HepG2 (cell line): ENCODE data around the gene LRP10. TPM values are rescaled to one million over a fixed set of nuclear protein-coding genes. Genes with fewer than 3 reads are reported as not detected.

Experiments used
- BRD4 ChIP-seq: sonication (generic); formaldehyde crosslinking; IDR thresholded peaks from 2 replicates; pipeline ENCODE4 v1.4.0; 2020; ENCODE audit warnings: missing genetic modification reagents
- CREB1 ChIP-seq, 2 experiments: fragments of 450-650 bp in 1 of 2; IDR thresholded peaks; 2 replicates each; pipeline ENCODE4 v1.6.1; 2016 to 2017; ENCODE audit warnings: control low read depth in 1 of 2, mild to moderate bottlenecking in 1 of 2, missing compliant biosample characterization in 1 of 2, missing genetic modification characterization in 1 of 2
- DNMT1 ChIP-seq: sonication (generic); formaldehyde crosslinking; IDR thresholded peaks from 2 replicates; pipeline ENCODE4 v1.5.1; 2020; ENCODE audit warnings: mild to moderate bottlenecking, missing genetic modification reagents
- FOXA1 ChIP-seq, 2 experiments: fragments of 450-650 bp in 1 of 2; sonication (generic) in 1 of 2; formaldehyde crosslinking in 1 of 2; IDR thresholded peaks; 2 replicates each; pipeline versions ENCODE4 v1.4.0 to v1.6.1; 2016 to 2020; ENCODE audit warnings: missing genetic modification reagents in 1 of 2
- GABPA ChIP-seq, 2 experiments: IDR thresholded peaks; 2 replicates each; pipeline ENCODE4 v1.6.1; 2011 to 2016; ENCODE audit warnings: low read depth in 2 of 2, low read length in 1 of 2, missing biosample characterization in 1 of 2, missing genetic modification characterization in 1 of 2
- GPN1 ChIP-seq: sonication (generic); formaldehyde crosslinking; IDR thresholded peaks from 2 replicates; pipeline ENCODE4 v1.5.1; 2020; ENCODE audit warnings: missing genetic modification reagents, borderline replicate concordance
- IKZF1 ChIP-seq: fragments of 450-650 bp; IDR thresholded peaks from 2 replicates; pipeline ENCODE4 v1.7.1; 2016
- KLF6 ChIP-seq: IDR thresholded peaks from 2 replicates; pipeline ENCODE4 v1.8.0; 2016; ENCODE audit warnings: missing biosample characterization, missing genetic modification reagents
- PLRG1 ChIP-seq: fragments of 450-650 bp; conservative IDR thresholded peaks from 2 replicates; pipeline ENCODE4 v1.6.1; 2016
- RARG ChIP-seq: sonication (generic); formaldehyde crosslinking; IDR thresholded peaks from 2 replicates; pipeline ENCODE4 v1.4.0; 2020; ENCODE audit warnings: low read depth, mild to moderate bottlenecking, missing genetic modification reagents
- REL ChIP-seq: sonication (generic); formaldehyde crosslinking; conservative IDR thresholded peaks from 2 replicates; pipeline ENCODE4 v1.8.0; 2022; ENCODE audit warnings: mild to moderate bottlenecking, missing genetic modification reagents, moderate library complexity
- SAFB2 ChIP-seq: sonication (generic); formaldehyde crosslinking; IDR thresholded peaks from 2 replicates; pipeline ENCODE4 v1.5.1; 2020; ENCODE audit warnings: missing genetic modification reagents, low read depth, mild to moderate bottlenecking, borderline replicate concordance
- U2AF2 ChIP-seq: fragments of 200-400 bp; formaldehyde crosslinking; IDR thresholded peaks from 2 replicates; pipeline ENCODE4 v1.6.1; 2017; ENCODE audit warnings: low read depth, mild to moderate bottlenecking, low read length
- ZBTB20 ChIP-seq: sonication (generic); formaldehyde crosslinking; IDR thresholded peaks from 2 replicates; pipeline ENCODE4 v1.8.1; 2023; ENCODE audit warnings: missing genetic modification reagents, low read depth, mild to moderate bottlenecking, borderline replicate concordance
- ZBTB7A ChIP-seq: sonication (generic); formaldehyde crosslinking; IDR thresholded peaks from 2 replicates; pipeline ENCODE4 v1.8.0; 2022; ENCODE audit warnings: mild to moderate bottlenecking, missing genetic modification reagents
- ZFP36 ChIP-seq: fragments of 150-350 bp; IDR thresholded peaks from 2 replicates; pipeline ENCODE4 v1.6.1; 2018; ENCODE audit warnings: borderline replicate concordance, low read length, low read depth; ENCODE audit not compliant: partially characterized antibody
- ZFP82 ChIP-seq: sonication (generic); formaldehyde crosslinking; IDR thresholded peaks from 2 replicates; pipeline ENCODE4 v1.5.1; 2020; ENCODE audit warnings: mild to moderate bottlenecking, missing genetic modification reagents, borderline replicate concordance
- ZNF180 ChIP-seq: sonication (generic); formaldehyde crosslinking; IDR thresholded peaks from 2 replicates; pipeline ENCODE4 v1.4.0; 2020; ENCODE audit warnings: low read depth, missing genetic modification reagents, borderline replicate concordance
- ZNF704 ChIP-seq: sonication (generic); formaldehyde crosslinking; IDR thresholded peaks from 2 replicates; pipeline ENCODE4 v1.8.1; 2023; ENCODE audit warnings: mild to moderate bottlenecking, inconsistent platforms, moderate library complexity, missing genetic modification reagents, borderline replicate concordance
- ZNF784 ChIP-seq: sonication (generic); formaldehyde crosslinking; IDR thresholded peaks from 2 replicates; pipeline ENCODE4 v1.5.1; 2020; ENCODE audit warnings: missing genetic modification reagents, mild to moderate bottlenecking, borderline replicate concordance
- ZNF850 ChIP-seq: sonication (generic); formaldehyde crosslinking; conservative IDR thresholded peaks from 2 replicates; pipeline ENCODE4 v1.9.0; 2021; ENCODE audit warnings: mild to moderate bottlenecking, missing genetic modification reagents
- polyA plus RNA-seq, 8 experiments: library from polyadenylated mRNA; depleted of rRNA in 3 of 8; stranded (reverse) in 7 of 8; unstranded in 1 of 8; fragments of >200 nt; fragmentation: Illumina TruSeq in 4 of 8; extraction: Trizol in 4 of 8; gene quantifications; 2 replicates each; pipeline versions ENCODE4 v1.2.1 to v1.2.3, GENCODE V29; 2011 to 2016; ENCODE audit warnings: low read depth in 4 of 8, missing spikeins in 1 of 8, mixed read lengths in 1 of 8; ENCODE audit not compliant: insufficient read depth in 1 of 8
- total RNA-seq, 5 experiments: library from RNA; depleted of rRNA; stranded (reverse); fragments of >200 nt; fragmentation: Illumina TruSeq; extraction: Trizol; gene quantifications; 2 replicates each; pipeline ENCODE4 v1.2.3, GENCODE V29; 2016; ENCODE audit warnings: low read depth in 1 of 5
- TF ChIP-seq, protein P1 (sequence below): fragments of 450-650 bp; IDR thresholded peaks from 2 replicates; pipeline ENCODE4 v1.6.1; 2016
- TF ChIP-seq, protein P2 (sequence below): sonication (generic); formaldehyde crosslinking; conservative IDR thresholded peaks from 2 replicates; pipeline ENCODE4 v1.4.0; 2020; ENCODE audit warnings: missing genetic modification reagents

Gene LRP10
- total and polyA plus RNA-seq, 2 of the 13 experiments (the other 11 are each of a cell fraction or from before 2014, with no cell fraction given) = 16.9 to 45.2 TPM

DNA sequence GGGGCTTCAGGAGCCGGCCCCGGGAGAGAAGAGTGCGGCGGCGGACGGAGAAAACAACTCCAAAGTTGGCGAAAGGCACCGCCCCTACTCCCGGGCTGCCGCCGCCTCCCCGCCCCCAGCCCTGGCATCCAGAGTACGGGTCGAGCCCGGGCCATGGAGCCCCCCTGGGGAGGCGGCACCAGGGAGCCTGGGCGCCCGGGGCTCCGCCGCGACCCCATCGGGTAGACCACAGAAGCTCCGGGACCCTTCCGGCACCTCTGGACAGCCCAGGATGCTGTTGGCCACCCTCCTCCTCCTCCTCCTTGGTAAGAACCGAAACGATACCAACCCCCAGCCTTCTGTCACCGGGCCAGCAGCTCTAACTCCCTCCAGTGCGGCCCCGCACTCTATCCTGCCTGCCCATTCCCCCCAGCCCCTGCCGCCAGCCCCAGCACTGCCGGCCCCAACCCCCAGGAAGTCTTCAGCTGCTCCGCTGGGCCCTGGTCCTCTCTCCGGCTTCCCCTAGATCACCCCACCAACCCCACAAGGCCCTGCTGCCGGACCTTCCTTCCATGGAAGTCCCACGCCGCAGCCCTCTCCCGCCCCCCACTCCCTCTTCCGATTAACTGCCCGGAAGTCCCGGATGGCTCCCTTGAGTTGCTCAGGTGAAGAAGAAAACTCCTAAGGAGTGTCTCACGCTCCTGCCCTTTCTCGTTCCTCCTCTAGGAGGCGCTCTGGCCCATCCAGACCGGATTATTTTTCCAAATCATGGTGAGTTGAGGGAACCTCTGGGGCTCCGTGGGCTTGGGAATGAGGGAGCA is 693 bp downstream of the LRP10 start (continued):
- no peak for TF ChIP-seq U2AF2
- peak; percentile 47; the same call in 1 of the 2 replicates for TF ChIP-seq ZBTB20
- TF ChIP-seq ZBTB7A (CRISPR knock-in tag) = peak; percentile 56
- peak; percentile 51; the same call in 1 of the 2 replicates for TF ChIP-seq ZNF784 (CRISPR knock-in tag)
- TF ChIP-seq ZFP82 (CRISPR knock-in tag) = no peak
- no peak for TF ChIP-seq IKZF1
- TF ChIP-seq CREB1 (IDR thresholded peaks at IDR 0.05) = no peak
- TF ChIP-seq CREB1 (CRISPR knock-in tag; IDR thresholded peaks at IDR 0.05) = no peak
- TF ChIP-seq FOXA1 (IDR thresholded peaks at IDR 0.05) = no peak
- no peak for TF ChIP-seq FOXA1 (CRISPR knock-in tag; IDR thresholded peaks at IDR 0.05)
- TF ChIP-seq, protein P1, sequence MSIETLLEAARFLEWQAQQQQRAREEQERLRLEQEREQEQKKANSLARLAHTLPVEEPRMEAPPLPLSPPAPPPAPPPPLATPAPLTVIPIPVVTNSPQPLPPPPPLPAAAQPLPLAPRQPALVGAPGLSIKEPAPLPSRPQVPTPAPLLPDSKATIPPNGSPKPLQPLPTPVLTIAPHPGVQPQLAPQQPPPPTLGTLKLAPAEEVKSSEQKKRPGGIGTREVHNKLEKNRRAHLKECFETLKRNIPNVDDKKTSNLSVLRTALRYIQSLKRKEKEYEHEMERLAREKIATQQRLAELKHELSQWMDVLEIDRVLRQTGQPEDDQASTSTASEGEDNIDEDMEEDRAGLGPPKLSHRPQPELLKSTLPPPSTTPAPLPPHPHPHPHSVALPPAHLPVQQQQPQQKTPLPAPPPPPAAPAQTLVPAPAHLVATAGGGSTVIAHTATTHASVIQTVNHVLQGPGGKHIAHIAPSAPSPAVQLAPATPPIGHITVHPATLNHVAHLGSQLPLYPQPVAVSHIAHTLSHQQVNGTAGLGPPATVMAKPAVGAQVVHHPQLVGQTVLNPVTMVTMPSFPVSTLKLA = no peak
- no peak for TF ChIP-seq ZNF180 (CRISPR knock-in tag)
- TF ChIP-seq BRD4 (CRISPR knock-in tag) = no peak
- no peak for TF ChIP-seq DNMT1 (CRISPR knock-in tag)
- no peak for TF ChIP-seq ZFP36
- peak; percentile 2; the same call in 1 of the 2 replicates for TF ChIP-seq RARG (CRISPR knock-in tag)
- TF ChIP-seq SAFB2 (CRISPR knock-in tag) = peak; percentile 61; the same call in 1 of the 2 replicates
- TF ChIP-seq ZNF704 (CRISPR knock-in tag) = peak; percentile 24; the same call in 1 of the 2 replicates
- TF ChIP-seq, protein P2, sequence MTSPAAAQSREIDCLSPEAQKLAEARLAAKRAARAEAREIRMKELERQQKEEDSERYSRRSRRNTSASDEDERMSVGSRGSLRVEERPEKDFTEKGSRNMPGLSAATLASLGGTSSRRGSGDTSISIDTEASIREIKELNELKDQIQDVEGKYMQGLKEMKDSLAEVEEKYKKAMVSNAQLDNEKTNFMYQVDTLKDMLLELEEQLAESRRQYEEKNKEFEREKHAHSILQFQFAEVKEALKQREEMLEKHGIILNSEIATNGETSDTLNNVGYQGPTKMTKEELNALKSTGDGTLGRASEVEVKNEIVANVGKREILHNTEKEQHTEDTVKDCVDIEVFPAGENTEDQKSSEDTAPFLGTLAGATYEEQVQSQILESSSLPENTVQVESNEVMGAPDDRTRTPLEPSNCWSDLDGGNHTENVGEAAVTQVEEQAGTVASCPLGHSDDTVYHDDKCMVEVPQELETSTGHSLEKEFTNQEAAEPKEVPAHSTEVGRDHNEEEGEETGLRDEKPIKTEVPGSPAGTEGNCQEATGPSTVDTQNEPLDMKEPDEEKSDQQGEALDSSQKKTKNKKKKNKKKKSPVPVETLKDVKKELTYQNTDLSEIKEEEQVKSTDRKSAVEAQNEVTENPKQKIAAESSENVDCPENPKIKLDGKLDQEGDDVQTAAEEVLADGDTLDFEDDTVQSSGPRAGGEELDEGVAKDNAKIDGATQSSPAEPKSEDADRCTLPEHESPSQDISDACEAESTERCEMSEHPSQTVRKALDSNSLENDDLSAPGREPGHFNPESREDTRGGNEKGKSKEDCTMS (CRISPR knock-in tag) = 0 out of 2 replicates have a peak, but pooled peaks have one; percentile 79
- TF ChIP-seq PLRG1 = no peak
- no peak for TF ChIP-seq GPN1 (CRISPR knock-in tag)
- TF ChIP-seq GABPA (IDR thresholded peaks at IDR 0.05; ENCODE audit: low read depth, low read length) = no peak
- TF ChIP-seq GABPA (CRISPR knock-in tag; IDR thresholded peaks at IDR 0.05; ENCODE audit: low read depth) = peak; percentile 82
- peak; percentile 18; the same call in 1 of the 2 replicates for TF ChIP-seq ZNF850 (CRISPR knock-in tag)
- peak; percentile 18; the same call in 1 of the 2 replicates for TF ChIP-seq KLF6 (CRISPR knock-in tag)
- no peak for TF ChIP-seq REL (CRISPR knock-in tag)
